ENCODE data around the gene DHX58.
A peak's percentile ranks its signal among the peaks of the same experiment; 100 is the strongest.

DHX58 gene

GRCh38 chr17:42129109-42129837 lies 16.8 kb upstream of the DHX58 start:
- no peak for DNase-seq

- DNase-seq, result no peak
Observed at GRCh38 chr17:42127414-42127813, 14.9 kb upstream of the DHX58 start.

DNA sequence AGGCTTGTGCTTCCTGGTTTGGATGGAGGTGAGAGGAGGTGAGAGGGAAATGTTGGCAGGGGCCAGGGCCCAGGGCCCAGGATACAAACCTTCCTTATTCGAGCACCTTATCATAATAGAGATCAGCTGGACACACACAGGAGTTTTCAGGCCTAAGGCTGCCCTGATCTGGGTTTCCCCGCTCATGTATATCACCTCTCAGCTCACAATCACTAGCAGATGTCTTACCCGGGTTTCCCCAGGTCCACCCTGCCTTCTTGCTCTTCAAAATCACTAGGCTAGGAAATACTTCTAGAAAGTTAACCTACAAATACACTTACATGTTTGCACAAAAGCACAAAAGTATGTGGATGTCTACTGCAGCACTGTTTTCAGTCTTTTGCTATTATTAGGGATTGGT lies 14.3 kb upstream of the DHX58 start:
- no peak for DNase-seq

GRCh38 chr17:42125565-42125964 lies 13.1 kb upstream of the DHX58 start:
- DNase-seq, result no peak

DNA sequence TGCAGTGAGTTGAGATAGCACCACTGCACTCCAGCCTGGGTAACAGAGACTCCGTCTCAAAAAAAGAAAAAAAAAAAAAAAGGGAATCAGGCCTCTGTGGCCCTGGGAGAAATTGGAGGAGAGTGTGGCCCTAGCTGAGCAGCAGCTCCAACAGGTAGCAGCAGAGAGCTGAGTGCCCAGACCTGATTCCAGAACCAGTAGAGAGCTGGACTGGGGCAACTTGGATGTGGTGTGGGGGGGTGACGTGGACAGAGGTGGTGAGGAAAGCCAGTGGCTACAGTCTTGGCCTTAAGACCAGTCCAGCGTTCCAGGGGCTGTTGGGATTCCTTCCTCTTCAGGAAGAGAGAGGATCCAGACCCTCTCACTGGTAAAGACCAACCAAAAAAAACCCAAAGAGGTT lies 11.7 kb upstream of the DHX58 start:
- DNase-seq, result no peak

- DNase-seq, result no peak
Observed at GRCh38 chr17:42122371-42123303, 10.1 kb upstream of the DHX58 start, which contains the start of gene HSPB9. HSPB9 (plus strand) TSS chr17:42122804; CDS start chr17:42122851, 47 bp downstream.

DNA sequence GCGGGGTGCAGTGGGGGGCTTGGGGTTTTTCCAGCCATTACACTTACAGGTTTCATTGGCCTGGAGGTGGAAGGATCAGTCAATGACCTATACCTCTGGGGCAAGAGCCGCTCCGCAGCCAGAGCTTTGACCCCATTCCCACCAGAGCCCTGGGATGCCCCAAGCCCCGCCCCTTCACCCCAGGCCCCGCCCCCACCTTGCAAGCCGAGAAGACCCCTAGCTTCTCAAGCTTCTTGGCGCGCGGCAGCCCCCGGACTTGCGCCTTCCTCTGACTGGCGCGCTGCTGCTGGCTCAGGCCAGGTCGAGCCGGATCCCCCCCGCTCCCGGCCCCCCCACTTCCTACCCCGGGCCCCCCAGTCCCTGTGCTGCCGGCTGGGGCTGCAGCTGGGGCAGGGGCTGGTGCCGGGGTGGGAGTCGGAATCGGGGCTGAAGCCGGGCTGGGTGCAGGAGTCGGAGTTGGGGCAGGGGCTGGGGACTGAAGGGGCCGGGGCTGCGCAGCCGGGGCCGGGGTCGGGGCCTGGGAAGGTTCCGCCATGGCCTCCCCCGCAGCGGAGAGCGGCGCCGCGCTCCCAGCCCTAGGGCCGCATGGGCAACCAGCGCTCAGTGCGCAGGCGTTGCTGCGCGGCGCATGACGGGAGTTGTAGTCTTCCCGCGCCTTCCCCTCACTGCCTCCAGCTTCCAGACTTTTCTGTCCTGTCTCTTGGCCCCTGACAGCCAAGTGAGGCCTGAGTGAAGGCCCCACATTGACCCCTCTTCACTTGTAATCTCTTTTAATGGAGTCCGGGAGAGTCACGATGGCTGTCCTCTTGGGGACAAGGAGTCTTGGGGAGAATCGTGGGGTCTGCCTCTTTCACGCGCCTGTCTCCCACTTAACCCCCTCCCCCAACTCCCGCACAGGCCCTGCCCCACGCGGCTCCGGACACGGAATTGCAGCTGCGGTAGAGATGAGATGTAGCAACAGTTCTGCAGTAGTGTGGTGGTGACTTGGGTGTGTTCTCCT lies 8.6 kb upstream of the DHX58 start, which contains the start of gene KAT2A:
Gene KAT2A, minus strand, starts transcription at position 598 of the 1,000 bp plus-strand sequence. Its CDS starts 63 bp downstream, at position 535.
- peak; percentile 61 to 79 for DNase-seq

GRCh38 chr17:42120161-42120769 lies 7.8 kb upstream of the DHX58 start:
- DNase-seq, result no peak

DNA sequence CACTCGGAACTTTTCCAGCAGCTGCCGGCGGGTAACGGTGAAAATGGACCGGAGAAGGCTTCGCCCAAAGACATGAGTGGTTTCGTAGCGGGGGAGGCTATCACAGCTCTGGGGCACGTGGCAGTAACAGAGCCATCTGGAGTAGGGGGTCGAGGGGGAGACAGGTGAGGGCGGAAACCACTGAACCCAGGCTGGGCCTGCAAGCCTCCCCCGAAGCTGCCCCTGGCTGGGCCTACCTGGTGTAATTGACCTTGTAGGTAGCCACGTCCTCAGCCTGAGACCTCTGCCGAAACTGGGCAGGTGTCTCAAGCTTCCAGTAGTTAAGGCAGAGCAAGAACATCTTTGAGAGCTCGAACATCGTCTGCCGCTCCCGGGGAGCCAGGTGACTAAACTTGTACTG lies 6.8 kb upstream of the DHX58 start:
- DNase-seq, result no peak

DNA sequence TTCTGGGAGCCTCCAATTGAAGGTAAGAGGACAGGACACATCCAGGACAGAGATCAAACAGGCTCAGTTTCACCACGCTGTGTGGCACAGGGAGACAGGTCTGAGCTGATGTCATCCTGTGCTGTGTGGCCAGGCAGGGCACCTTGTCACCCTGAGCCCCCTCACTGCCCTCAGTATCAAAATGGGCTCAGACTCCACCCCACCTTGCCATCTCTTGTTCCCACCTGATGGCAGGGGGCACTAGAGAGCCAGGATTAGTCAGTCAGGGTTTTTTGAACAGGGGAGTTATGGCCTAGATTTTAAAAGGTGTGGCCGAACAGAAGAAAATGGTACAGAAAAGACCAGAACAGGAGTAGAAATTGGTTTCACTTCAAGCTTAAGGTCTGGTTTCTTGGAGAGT lies 6.0 kb upstream of the DHX58 start:
- peak; percentile 13 to 19 for DNase-seq

DNA sequence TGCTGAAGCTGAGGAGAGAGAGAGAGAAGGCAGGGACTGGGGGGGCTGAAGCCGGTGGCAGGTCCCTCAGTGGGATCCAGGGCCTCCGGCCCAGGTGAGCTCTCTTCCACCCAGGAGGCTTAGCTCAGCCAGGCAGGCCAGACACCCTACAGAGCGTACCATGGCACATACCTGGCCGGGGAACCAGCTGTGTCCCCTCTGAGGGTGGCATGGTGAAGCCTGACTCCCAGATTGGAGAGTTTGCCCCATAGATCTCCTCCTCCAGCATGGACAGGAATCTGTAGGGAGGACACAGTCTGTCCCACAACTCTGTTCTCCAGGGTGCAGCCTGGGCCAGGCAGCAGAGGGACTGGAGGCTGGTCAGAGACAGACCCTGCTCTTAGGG lies 5.6 kb upstream of the DHX58 start:
- DNase-seq, result no peak

DNA sequence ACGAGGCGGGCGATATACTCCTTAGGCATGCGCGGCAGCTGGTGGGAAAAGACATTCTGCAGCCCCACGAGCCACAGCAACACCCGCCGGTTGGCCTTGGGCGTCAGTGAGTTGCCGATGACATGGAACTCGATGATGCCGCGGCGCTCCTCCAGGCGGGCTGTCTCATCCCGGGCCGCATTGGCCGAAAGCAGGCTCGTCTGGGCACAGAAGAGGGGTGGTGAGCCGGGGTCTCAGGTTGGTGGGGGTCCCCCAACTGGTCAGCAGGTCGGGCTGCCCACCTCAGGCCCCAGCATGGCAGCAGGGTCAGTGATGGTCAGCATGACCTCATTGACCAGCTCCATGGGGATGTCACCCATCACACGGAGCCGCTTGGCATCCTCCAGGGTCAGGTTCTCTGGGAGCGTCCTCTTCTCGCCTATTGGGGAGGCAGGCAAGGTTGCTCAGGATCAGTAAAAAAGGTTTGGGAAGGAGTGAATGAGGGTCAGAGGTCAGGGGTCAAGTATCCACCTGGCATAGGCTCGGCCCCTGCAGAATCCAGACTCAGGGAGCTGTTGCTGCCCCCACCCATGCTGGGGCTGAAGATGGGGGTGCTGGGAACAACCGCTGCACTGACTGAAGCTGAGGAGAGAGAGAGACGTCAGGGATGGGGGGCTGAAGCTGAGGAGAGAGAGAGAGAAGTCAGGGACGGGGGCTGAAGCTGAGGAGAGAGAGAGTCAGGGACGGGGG lies 5.0 kb upstream of the DHX58 start:
- DNase-seq, result no peak

GRCh38 chr17:42116705-42117396 lies 4.3 kb upstream of the DHX58 start:
- peak; percentile 41 to 66 for DNase-seq

DNA sequence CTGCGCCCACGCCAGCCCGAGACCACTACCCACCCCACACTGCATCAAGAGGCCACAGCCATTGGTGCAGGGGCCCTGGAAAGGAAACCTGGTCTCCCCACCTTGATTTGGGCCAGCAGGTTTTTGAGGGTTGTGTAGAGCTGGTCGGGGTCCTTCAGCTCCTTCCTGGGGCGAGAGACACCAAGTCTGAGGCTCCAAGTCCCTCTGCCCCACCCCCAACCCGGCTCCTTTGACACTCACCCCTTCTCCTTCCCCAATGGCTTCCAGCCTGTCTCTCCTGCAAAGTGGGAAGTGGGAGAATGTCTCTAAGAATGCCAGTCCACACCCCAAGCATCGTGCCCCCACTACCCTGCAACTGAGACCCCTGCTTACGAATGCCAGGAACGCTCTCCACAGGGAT lies 1.6 kb upstream of the DHX58 start:
- no peak for DNase-seq

- DNase-seq, result no peak
Observed at GRCh38 chr17:42113293-42114069, 967 bp upstream of the DHX58 start.

DNA sequence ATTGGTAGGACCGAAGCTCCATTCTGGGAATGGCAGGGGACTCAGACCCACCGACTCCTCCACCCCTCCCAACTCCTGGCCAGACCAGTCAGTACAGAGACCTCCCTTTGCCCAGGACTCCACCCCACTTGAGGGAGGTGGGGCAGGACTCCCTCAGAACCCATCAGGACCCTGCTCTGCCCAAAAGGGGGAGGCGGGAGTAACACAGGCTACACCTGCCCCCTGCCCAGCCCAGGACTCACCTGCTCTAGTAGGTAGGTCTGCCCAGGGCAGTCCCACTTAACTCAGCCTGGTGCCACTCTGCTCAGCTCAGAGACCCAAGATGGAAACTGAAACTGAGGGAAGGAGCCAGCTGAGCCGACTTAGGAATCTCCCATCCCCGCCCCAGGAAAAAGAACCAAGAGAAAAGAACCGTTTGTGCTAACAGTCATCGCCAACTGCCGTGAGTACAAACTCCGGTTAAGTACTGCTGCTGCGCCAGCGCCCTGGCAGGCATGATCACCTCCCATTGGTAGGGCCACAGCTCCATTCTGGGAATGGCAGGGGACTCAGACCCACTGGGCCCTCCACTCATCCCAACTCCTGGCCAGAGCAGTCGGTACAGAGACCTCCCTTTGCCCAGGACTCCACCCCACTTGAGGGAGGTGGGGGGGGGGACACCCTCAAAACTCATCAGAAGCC lies 503 bp downstream of the DHX58 start:
- DNase-seq, result no peak

- DNase-seq, result no peak
Observed at GRCh38 chr17:42111265-42111636, 1.3 kb downstream of the DHX58 start.

GRCh38 chr17:42110301-42111264 lies 1.9 kb downstream of the DHX58 start:
- DNase-seq, result no peak
